ENCODE results near the gene FMNL2.

Gene FMNL2

DNA sequence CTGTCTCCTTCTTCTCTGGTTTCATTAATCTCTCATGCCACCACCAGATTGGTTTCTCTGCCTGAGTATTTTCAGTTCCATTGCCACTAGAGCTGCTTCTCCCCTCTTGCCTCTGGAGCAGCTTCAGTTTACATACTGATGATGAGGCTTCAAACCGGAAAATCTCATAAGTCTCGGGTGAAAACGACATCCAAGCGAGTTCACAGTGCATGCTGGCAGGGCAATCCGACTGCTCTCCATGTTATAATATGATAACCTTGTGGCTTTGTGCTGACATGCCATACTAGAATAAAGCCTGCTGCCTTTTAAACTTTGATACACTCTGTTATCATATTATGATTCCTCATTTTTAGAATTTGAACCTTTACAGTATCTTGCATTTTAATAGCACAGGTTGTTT, 228.8 kb downstream of the FMNL2 start:
- H3K27ac ChIP-seq = no peak overlapping the region
- TF ChIP-seq, protein P1, sequence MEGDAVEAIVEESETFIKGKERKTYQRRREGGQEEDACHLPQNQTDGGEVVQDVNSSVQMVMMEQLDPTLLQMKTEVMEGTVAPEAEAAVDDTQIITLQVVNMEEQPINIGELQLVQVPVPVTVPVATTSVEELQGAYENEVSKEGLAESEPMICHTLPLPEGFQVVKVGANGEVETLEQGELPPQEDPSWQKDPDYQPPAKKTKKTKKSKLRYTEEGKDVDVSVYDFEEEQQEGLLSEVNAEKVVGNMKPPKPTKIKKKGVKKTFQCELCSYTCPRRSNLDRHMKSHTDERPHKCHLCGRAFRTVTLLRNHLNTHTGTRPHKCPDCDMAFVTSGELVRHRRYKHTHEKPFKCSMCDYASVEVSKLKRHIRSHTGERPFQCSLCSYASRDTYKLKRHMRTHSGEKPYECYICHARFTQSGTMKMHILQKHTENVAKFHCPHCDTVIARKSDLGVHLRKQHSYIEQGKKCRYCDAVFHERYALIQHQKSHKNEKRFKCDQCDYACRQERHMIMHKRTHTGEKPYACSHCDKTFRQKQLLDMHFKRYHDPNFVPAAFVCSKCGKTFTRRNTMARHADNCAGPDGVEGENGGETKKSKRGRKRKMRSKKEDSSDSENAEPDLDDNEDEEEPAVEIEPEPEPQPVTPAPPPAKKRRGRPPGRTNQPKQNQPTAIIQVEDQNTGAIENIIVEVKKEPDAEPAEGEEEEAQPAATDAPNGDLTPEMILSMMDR (IDR thresholded peaks at IDR 0.05) = no peak
- no peak for TF ChIP-seq ZFX (IDR thresholded peaks at IDR 0.05; ENCODE audit: borderline replicate concordance)

DNA sequence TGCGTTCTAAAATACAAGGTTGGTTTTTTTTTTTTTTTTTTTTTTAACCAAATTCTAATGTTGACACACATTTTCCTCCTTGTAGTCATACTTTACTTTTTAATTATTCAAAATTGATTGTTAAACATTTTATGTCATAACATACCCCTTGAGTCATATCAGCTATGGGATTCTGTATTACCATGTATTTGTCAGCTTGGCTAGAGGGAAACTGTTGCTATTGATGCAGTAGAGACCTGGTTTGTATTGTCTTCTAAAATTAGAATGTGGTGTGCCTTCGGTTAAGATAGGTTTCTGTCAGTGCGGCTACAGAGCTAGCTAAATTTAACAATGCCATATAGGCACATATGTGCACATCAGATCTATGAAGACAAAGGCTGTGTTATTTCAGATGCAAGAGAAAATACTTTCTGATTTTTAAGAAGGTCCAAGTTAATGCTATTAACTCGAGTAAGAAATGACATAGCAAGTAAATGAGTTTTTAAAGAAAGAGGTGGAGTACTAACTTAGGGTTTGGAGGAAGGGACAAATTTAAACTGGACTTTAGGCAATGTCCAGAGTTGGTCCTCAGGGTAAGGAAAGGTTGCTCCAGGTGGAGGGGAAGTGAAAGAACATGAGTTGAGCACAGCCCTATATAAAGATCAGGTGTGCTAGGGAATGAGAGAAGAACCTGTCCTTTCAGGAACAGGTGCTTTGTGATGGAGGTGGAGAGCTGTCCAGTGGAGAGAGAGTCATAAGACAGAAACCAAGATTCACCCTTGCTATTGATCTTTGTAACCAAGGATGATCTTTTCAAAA, 230.0 kb downstream of the FMNL2 start:
- no peak overlapping the region for H3K27ac ChIP-seq
- TF ChIP-seq ZFX (IDR thresholded peaks at IDR 0.05; ENCODE audit: borderline replicate concordance) = no peak
- TF ChIP-seq, protein P1 (IDR thresholded peaks at IDR 0.05) = no peak

DNA sequence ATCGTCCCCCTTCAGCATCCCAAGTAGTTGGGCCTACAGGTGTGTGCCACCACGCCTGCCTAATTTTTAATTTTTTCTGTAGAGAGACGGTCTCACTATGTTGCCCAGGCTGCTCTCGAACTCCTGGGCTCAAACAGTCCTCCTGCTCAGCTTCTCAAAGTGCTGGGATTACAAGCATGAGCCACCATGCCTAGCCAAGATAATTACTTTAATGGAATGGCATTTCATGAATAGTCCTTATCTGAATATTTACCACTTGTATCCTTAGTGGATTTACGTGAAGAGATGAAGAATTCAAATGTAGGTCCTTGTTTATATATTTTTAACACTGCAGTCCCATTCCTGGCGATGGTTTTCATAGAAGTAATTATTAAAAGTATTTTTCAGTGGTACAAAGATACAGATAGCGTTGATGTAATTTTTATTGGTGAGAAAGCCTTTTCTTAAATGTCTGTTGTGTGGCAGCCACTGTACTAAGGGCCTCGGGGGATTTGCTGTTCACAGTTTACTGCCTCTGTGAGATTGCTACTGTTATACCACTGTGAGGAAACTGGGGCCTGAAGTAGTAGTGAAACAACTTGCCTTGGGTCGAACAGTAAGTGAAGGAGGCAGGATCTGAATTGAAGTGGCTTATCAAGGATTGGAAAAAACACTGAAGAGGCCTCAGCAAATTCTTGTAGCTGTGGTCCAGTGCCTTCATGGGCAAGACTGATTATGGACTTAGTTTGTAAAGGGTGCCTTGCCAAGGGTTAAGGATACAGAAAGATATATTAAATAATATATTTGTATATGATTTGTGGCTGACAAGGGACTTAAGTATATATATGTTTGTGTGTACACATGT, 231.1 kb downstream of the FMNL2 start:
- H3K27ac ChIP-seq = no peak overlapping the region
- TF ChIP-seq, protein P1 (IDR thresholded peaks at IDR 0.05) = no peak
- TF ChIP-seq ZFX (IDR thresholded peaks at IDR 0.05; ENCODE audit: borderline replicate concordance) = no peak

DNA sequence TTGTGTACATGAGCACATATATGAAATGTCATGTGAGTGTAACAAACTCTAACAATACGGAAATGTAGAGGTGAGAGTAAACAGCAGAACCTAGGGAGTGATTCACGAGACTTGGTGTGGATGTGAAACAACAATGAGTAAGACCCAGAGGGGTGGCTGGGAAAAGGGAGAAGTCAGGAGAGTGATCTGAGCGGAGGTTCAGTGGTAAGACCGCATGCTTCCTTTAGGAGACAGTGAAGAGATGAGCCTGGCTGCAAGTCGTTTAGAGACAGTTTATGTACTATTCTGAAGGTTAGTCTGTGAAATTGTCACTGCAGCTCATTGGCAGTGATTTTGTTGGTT, 231.7 kb downstream of the FMNL2 start:
- no peak for TF ChIP-seq ZFX (IDR thresholded peaks at IDR 0.05; ENCODE audit: borderline replicate concordance)
- TF ChIP-seq, protein P1 (IDR thresholded peaks at IDR 0.05) = no peak

DNA sequence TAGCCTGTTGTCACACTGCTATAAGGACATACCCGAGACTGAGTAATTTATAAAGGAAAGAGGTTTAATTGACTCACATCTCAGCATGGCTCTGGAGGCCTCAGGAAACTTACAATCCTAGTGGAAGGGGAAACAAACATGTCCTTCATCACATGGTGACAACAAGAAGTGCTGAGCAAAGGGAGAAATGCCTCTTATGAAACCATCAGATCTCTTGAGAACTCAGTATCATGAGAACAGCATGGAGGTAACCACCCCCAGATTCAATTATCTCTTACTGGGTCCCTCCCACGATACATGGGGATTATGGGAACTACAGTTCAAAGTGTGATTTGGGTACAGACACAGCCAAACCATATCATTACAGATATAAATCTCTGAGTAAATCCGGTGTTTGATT, 233.6 kb downstream of the FMNL2 start:
- H3K27ac ChIP-seq = no peak overlapping the region
- TF ChIP-seq ZFX (IDR thresholded peaks at IDR 0.05; ENCODE audit: borderline replicate concordance) = no peak
- TF ChIP-seq, protein P1 (IDR thresholded peaks at IDR 0.05) = no peak

More for the DNA sequence above, 231.7 kb downstream of the FMNL2 start:
- no peak overlapping the region for H3K27ac ChIP-seq

DNA sequence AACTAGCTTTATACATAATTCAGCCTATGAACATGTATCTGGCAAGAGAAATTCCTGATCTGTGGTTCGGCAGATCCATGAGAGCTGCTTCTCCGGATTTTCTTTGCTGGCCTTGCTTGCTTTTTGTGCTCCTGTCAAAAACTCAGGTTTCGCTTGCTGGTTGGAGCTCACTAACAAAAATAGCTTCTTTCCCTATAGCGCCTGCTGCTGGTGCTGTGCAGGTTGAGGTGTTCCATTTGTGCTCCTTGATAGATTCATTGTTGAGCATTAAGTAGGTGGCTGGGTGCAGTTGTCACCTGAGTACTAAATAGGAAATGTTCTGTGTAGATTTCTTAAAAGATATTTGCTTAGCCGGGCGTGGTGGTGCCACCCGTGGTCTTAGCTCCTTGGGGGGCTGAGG, 234.2 kb downstream of the FMNL2 start:
- no peak overlapping the region for H3K27ac ChIP-seq
- TF ChIP-seq ZFX (IDR thresholded peaks at IDR 0.05; ENCODE audit: borderline replicate concordance) = no peak
- TF ChIP-seq, protein P1 (IDR thresholded peaks at IDR 0.05) = no peak
